Fibroblast of villous mesenchyme (primary cell): ENCODE data around the gene PLD2. TPM values are rescaled to one million over a fixed set of nuclear protein-coding genes. Genes with fewer than 3 reads are reported as not detected.

Source experiments
- DNase-seq: peaks from one replicate; pipeline ENCODE4 v3.0.0-alpha.2; 2010; ENCODE audit warnings: low read depth
- H3K4me3 ChIP-seq: 2 replicates; pipeline ENCODE4 v1.5.1; 2011; ENCODE audit warnings: low read depth, mild to moderate bottlenecking, low read length
- total RNA-seq: library from RNA; depleted of rRNA; stranded (reverse); fragments of >200 nt; gene quantifications from 2 replicates; pipeline ENCODE4 v1.2.3, GENCODE V29; 2012
- TF ChIP-seq, protein P1 (sequence below): IDR thresholded peaks from 2 replicates; pipeline ENCODE4 v1.5.1; 2012; ENCODE audit warnings: low read depth, mild to moderate bottlenecking, low read length; ENCODE audit not compliant: insufficient read depth

The PLD2 gene
- 11.7 and 13.9 TPM in 2 replicates for total RNA-seq

- peak; percentile 73 for DNase-seq
- TF ChIP-seq, protein P1, sequence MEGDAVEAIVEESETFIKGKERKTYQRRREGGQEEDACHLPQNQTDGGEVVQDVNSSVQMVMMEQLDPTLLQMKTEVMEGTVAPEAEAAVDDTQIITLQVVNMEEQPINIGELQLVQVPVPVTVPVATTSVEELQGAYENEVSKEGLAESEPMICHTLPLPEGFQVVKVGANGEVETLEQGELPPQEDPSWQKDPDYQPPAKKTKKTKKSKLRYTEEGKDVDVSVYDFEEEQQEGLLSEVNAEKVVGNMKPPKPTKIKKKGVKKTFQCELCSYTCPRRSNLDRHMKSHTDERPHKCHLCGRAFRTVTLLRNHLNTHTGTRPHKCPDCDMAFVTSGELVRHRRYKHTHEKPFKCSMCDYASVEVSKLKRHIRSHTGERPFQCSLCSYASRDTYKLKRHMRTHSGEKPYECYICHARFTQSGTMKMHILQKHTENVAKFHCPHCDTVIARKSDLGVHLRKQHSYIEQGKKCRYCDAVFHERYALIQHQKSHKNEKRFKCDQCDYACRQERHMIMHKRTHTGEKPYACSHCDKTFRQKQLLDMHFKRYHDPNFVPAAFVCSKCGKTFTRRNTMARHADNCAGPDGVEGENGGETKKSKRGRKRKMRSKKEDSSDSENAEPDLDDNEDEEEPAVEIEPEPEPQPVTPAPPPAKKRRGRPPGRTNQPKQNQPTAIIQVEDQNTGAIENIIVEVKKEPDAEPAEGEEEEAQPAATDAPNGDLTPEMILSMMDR = no peak
- H3K4me3 ChIP-seq = peak within 1 kb of the TSS; percentile 76
Observed at GRCh38 chr17:4806777-4807604, at the start of gene PLD2. TSS of gene PLD2 (plus strand) at chr17:4807152. CDS start at chr17:4807773, 621 bp downstream.

DNA sequence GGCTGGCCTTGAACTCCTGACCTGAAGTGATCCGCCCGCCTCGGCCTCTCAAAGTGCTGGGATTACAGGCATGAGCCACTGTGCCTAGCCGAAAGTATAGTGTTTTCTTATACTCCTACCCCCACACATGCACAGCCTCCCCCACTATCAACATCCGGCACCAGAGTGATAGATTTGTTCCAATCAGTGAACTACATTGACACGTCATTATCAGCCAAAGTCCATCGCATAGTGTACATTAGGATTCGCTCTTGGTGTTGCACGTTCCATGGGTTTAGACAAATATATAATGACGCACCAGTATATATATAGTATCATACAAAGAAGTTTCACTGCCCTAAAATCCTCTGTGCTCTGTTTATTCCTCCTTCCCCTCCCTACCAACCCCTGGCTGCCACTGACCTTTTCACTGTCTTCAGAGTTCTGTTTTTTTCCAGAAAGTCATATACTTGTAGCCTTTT is 47.1 kb upstream of the PLD2 start:
- no peak for DNase-seq

GRCh38 chr17:4764595-4764994 is 42.4 kb upstream of the PLD2 start:
- H3K4me3 ChIP-seq = no peak overlapping the region
- no peak for DNase-seq
- TF ChIP-seq, protein P1 = no peak

More for the DNA sequence above, 47.1 kb upstream of the PLD2 start:
- no peak overlapping the region for H3K4me3 ChIP-seq
- TF ChIP-seq, protein P1 = no peak

DNA sequence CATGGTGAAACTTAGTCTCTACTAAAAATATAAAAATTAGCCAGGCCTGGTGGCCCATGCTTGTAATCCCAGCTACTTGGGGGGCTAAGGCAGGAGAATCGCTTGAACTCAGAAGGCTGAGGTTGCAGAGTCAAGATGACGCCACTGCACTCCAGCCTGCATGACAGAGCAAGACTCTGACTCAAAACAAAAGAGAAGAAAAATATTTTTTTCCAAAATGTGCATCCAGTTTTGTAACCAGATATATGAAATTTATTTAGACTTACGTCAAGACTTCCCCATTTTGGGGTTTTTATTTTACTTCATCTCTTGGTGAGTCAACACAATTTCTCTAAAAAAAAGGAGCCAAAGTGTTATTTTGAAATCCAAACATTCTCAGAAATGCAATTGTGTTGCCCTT is 40.8 kb upstream of the PLD2 start:
- no peak for DNase-seq
- TF ChIP-seq, protein P1 = no peak
- H3K4me3 ChIP-seq = no peak overlapping the region

- no peak overlapping the region for H3K4me3 ChIP-seq
- DNase-seq = no peak
Observed at GRCh38 chr17:4766723-4767122, 40.2 kb upstream of the PLD2 start.

DNA sequence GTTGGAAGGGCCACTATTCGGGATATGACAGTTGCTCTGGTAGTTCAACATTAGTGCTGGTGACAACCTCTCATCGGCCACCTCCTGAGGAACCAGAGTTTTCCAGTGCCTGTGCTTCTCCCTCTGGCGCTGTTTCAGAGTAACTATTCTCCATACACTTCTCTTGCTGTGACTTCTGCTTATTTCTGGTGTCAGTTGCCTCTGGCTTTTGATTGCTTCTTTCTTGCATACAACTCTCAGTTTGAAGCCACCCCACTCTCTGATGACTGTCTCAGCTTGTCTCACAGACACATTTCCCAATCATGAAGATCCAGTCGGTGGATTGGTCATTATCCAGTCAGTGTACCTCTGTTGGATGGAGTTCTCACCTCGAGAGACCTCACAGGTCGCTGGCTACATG is 38.7 kb upstream of the PLD2 start:
- TF ChIP-seq, protein P1 = no peak
- H3K4me3 ChIP-seq = no peak overlapping the region
- no peak for DNase-seq

More at GRCh38 chr17:4766723-4767122, 40.2 kb upstream of the PLD2 start:
- TF ChIP-seq, protein P1 = no peak
